Activated effector memory CD4-positive, alpha-beta T cell treated with Interleukin-2 at 50 U/mL for 16 hours (primary cell): ENCODE results near the gene MYOM3.

Source experiments
- DNase-seq: peaks from one replicate; pipeline ENCODE4 v3.0.0-alpha.2; 2020

Gene MYOM3

DNA sequence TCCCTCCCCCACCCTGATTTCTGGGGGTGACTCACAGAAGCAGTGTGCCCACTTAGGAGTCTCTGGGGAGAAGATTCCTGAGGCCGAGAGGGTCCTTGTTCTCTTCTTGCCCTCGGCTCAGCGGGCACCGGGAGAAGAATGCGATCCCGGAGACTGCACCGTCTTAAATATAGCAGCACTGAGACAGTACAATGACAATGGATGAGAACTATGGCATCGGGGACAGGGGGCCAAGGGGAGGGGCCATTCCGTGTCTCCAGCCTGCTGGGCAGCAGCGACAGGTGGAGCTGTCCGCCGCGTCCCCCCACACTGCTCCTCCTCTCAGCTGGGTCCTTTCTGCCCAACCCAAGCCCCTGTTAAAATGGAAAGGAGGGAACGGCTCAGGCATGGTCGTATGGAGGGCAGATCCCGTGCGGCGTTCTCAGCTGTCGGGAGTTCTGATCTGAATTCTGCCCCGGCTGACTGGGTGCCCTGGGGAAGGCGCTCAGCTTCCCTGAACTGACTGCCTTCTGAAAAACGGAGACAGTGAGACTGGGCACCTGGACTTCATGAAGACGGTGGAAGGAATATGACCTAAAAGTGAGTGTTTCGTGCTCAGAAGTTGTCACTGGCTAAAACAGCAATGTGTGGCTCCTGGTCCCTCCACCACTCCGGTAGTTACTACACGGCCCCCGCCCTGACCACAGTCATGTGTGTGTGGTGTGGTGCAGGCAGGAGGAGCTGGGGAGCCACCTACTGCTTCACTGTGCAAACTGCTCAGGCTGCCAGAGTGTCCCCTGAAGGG, at the start of gene MYOM3:
Gene MYOM3 (minus strand): TSS at position 140 of the 784 bp plus-strand sequence. CDS start 3,499 bp downstream, outside the sequence.
- DNase-seq: peak; percentile 18

- DNase-seq: no peak
Observed at GRCh38 chr1:24161270-24161669, 49.3 kb upstream of the MYOM3 start.

- DNase-seq: no peak
Observed at GRCh38 chr1:24159366-24159765, 47.4 kb upstream of the MYOM3 start.

DNA sequence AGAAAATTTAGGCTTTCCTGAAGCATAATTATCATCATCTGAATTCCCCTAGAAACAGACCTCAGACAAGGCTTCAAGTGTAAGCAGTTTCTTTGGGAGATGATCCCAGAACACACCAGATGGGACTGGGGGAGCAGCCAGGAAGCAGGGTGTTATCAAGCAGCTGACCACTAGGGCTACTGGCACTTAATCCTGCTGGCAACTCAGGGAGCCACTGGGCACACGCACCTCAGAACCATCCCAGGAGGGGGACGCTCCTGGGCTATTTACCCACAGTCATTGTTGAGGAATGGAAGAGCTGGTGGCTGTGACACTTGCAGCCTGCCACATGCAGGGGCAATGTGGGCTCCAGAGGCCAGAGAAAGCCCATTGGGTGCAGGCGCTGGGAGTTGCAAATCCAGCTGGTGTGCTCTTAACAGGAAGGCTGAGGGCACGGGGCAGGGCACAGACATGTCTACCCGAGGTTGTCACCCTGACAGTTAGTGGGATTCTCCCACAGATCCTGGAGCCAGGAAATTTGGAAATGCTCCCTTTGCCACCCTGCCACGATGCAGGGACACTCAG, 46.1 kb upstream of the MYOM3 start:
- DNase-seq: no peak

DNA sequence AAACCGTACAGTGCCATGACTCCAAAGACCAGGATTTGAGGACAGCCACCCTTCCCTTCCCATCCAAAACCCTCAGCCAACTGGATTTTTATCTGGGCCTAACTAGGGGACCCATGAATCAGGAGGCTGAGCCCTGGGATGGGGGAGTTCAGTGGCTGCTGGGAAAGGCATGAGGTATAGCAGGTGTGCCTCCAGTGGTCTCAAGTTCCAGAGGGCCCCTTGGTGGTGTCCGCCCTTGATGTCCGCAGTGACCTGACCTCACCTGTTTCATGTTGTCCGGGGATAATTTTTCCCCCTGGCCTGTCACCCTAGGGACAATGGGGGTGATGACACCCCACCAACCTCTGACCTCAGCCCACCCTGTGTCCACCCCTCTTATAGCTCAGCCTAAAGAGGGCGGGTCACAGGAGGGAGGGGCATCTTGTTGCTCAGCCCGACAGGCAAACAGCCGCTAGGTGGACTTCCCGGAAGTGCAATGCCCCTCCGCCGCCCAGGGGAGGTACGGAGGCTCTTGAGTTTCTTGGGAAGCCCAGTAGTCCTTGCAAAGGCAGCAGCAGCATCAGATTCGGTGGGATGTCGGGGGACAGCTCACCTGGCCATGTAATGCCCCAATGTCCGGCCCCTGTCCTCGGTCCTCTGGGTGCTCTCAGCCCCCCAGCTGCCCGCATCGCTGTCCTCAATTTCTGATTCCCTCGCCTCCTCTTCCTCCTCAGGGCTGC, 44.8 kb upstream of the MYOM3 start:
- DNase-seq: no peak

DNA sequence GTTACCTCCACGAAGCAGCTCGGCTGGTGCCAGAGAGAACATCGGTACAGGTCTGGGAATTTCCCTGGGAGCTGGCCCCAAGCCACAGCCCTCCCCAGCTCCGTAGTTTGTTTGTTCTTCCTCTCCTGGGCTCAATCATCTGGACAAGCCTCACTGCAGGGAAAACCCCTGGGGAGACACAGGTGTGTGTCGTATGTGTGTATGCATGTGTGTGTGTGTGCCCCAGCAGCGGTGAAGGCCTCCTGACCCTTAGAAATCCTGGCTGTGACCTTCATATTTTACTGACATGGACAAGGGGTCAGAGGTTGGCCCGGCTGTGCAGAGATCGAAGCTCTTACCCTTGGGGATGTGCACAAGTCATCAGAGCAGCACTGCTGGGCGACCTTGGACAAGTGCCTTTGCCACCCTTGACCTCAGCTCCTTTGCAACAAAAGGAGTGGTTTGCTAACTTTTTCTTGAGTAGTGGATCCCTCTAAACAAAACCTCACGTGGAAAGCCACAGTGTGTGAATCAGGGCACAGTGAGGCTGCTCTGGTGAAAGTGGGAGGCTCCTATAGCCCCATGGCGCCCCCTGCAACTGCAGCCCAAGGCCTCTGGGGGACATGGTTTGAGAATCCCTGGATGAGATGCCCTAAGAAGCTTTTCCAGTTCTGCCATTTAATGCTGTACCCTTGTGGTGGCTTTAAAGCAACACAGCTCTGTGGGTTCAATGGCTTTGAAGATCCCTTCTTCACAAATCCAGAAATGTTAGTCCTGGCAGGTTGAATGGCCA, 43.3 kb upstream of the MYOM3 start:
- DNase-seq: no peak

GRCh38 chr1:24154215-24154614, 42.3 kb upstream of the MYOM3 start:
- DNase-seq: no peak

GRCh38 chr1:24152631-24153494, 40.9 kb upstream of the MYOM3 start:
- no peak for DNase-seq

GRCh38 chr1:24151175-24151533, 39.2 kb upstream of the MYOM3 start:
- DNase-seq: no peak

GRCh38 chr1:24150234-24151174, 38.6 kb upstream of the MYOM3 start:
- peak; percentile 79 for DNase-seq

DNA sequence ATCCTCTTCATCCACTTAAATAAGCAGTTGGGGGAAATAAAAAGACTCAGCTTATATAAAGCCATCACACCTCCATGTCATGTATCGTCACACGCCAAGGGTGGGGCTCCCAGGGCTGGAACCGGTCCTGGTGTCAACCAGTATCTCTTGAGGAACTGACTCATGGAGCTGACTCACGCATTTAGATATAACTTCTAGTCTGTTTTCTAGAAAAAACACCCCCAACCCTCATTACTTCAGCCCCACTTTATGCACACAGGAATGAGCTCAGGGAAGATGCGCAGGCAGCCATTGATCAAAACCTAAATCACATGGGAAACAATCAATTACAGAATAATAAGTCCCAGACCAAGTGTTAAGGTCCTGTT, 37.9 kb upstream of the MYOM3 start:
- DNase-seq: peak; percentile 4

GRCh38 chr1:24147816-24148215, 35.9 kb upstream of the MYOM3 start:
- DNase-seq: no peak

DNA sequence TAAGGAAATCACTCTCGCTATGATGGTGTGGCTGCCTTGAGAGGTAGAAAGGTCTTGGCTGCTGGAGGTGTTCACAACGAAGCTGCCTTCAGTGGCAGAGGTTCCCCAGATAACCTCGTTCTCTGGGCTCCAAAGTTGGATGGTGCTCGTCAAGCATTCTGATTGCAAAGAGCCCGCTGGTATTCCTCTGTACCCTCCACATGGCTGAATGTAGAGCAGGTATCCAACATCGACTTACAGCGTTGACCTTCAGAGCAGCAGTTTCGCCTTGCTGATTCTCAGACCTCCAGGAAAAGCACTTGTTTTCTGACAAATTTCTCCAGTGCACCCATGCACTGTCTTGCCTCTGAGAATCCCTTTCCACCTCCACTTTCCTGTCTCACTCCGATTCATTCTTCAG, 35.3 kb upstream of the MYOM3 start:
- DNase-seq: no peak

DNA sequence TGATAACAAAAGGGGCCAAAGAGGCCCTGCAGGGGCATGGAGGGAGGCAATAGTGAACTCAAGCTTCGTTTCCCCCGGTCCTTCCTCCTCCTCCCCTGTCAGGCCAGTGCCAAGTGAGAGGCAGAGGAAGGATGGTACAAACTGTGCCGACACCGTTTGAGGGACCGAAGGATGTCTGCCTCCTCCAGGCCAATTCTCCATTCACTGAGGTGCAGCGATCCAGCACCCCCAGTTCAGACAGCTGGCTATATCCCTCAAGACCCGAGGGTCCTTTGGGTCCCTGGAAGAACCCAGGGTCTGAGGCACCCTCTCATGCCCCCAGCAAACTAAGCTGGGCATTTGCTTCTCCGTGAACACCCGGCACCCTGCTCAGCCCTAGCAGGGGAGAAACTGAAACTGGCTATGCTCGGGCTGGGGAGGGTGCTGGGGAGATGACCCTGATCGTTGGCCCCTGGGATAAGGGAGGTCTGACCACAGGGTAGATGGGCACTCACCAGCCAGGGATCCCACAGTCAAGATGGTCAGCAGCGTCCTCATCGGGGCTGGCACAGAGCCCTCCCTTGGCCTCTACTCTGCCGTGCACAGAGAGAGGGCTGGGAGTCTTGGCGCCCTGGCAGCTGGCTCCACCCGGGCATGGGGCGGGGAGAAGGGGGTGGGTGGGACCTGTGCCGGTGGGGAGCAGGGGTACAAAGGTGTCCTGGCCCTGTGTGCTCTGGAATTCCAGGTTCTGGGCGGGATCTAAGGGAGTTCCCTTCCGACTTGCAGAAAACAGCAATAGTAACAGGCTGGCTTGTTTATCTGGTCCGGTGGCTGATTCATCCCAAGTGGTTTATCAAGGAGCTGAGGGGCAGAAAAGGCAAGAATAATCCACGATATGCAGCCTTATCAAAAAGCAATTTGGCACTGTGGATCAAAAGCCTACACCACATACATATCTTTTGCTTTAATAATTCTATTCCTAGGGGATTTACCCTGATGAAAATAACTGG, 30.9 kb upstream of the MYOM3 start, which contains the start of gene IL22RA1:
Gene IL22RA1 (minus strand): TSS at position 595 of the 989 bp plus-strand sequence. CDS start 58 bp downstream, at position 537.
- DNase-seq: no peak

DNA sequence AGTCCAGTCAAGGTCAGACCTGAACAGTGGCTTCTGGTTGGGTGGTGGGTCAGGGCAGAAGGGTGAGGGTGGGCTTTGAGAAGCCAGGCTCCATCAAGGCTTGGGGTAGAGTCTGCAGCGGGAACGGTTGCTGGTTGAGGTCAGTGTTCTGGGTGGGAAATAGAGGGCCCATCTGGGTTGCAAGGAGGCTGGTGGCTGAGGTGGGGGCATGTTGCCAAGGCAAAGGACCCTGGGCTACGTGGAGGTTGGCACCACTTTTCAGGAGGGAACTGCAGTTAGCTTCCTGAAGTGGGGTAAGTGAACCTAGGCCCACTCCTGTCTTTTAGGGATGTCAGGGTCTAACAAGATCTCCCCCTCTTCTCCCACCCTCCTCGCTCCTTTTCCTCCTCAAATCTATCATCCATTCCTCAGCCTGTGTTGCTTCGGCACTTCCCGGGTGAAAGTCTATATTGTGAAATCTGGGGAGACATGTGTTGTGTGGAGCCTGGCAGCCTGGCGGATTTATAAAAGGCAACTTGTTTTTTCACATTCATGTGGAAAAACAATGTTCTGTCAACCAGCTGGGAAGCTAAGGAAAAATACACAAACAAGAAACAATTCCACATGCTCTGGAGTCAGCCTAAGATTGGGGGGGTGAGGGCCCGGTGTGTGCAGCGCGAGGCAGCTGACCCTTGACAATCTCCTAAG, 29.5 kb upstream of the MYOM3 start:
- no peak for DNase-seq

- no peak for DNase-seq
Observed at GRCh38 chr1:24140741-24141181, 28.8 kb upstream of the MYOM3 start.

GRCh38 chr1:24139841-24140425, 28.0 kb upstream of the MYOM3 start:
- DNase-seq: no peak

- no peak for DNase-seq
Observed at GRCh38 chr1:24139222-24139489, 27.2 kb upstream of the MYOM3 start.
